K562 (cell line): ENCODE results near the gene PDLIM5. TPM values are rescaled to one million over a fixed set of nuclear protein-coding genes. Genes with fewer than 3 reads are reported as not detected.
A peak's percentile ranks its signal among the peaks of the same experiment; 100 is the strongest.

Source experiments
- CHD1 ChIP-seq: fragments of 200-600 bp; sonication (generic); IDR thresholded peaks from one replicate; pipeline ENCODE4 v1.6.1; 2012; ENCODE audit warnings: mild to moderate bottlenecking, moderate library complexity, low read length, inconsistent platforms
- CHD4 ChIP-seq: fragments of 200-600 bp; sonication (generic); IDR thresholded peaks from 3 replicates; pipeline ENCODE4 v1.6.1; 2012; ENCODE audit warnings: low read depth, mild to moderate bottlenecking, mixed read lengths, low read length, inconsistent platforms; ENCODE audit not compliant: insufficient read depth, insufficient replicate concordance, poor library complexity, severe bottlenecking
- FOXJ3 ChIP-seq: sonication (generic); formaldehyde crosslinking; IDR thresholded peaks from 2 replicates; pipeline ENCODE4 v1.4.0; 2020; ENCODE audit warnings: mild to moderate bottlenecking, missing genetic modification reagents
- FOXM1 ChIP-seq, 2 experiments: fragments of 450-650 bp in 1 of 2; sonication (generic) in 1 of 2; formaldehyde crosslinking in 1 of 2; IDR thresholded peaks; 2 replicates each; pipeline versions ENCODE4 v1.6.1 to v1.9.0; 2017 to 2022; ENCODE audit warnings: low read depth in 2 of 2, mild to moderate bottlenecking in 2 of 2, missing genetic modification reagents in 1 of 2, moderate library complexity in 1 of 2
- KDM1A ChIP-seq, 2 experiments: fragments of 450-650 bp; IDR thresholded peaks; 2 replicates each; pipeline ENCODE4 v1.6.1; 2016; ENCODE audit warnings: mild to moderate bottlenecking in 2 of 2
- NR2C1 ChIP-seq, 2 experiments: fragments of 450-650 bp; IDR thresholded peaks; 2 replicates each; pipeline ENCODE4 v1.6.1; 2017; ENCODE audit warnings: mild to moderate bottlenecking in 2 of 2, antibody characterized with exemption in 1 of 2, inconsistent platforms in 1 of 2, missing compliant biosample characterization in 1 of 2, missing genetic modification characterization in 1 of 2
- RBBP5 ChIP-seq: fragments of 200-600 bp; sonication (generic); IDR thresholded peaks from 2 replicates; pipeline ENCODE4 v1.6.1; 2012; ENCODE audit warnings: borderline replicate concordance, mild to moderate bottlenecking, low read length, control low read depth, inconsistent platforms; ENCODE audit not compliant: insufficient read depth, poor library complexity, severe bottlenecking
- RBM34 ChIP-seq: fragments of 200-400 bp; formaldehyde crosslinking; IDR thresholded peaks from 2 replicates; pipeline ENCODE4 v1.6.1; 2018; ENCODE audit warnings: low read length, borderline replicate concordance; ENCODE audit not compliant: insufficient read depth
- RCOR1 ChIP-seq, 2 experiments: IDR thresholded peaks; 2 replicates each; pipeline ENCODE4 v1.6.1; 2012; ENCODE audit warnings: low read depth in 2 of 2, low read length in 2 of 2, borderline replicate concordance in 1 of 2, improper control_type of control experiment in 1 of 2
- SLC30A9 ChIP-seq: fragments of 250-450 bp; sonication (Bioruptor Pico); IDR thresholded peaks from 2 replicates; pipeline ENCODE4 v1.8.0; 2022; ENCODE audit warnings: mild to moderate bottlenecking, moderate library complexity
- STAT5A ChIP-seq: IDR thresholded peaks from 2 replicates; pipeline ENCODE4 v1.6.1; 2012; ENCODE audit warnings: low read length, inconsistent platforms, borderline replicate concordance
- STAT5B ChIP-seq: fragments of 250-450 bp; sonication (Bioruptor Pico); IDR thresholded peaks from 2 replicates; pipeline ENCODE4 v1.8.0; 2021; ENCODE audit warnings: mild to moderate bottlenecking, inconsistent platforms
- UBTF ChIP-seq, 2 experiments: IDR thresholded peaks; 2 replicates each; pipeline ENCODE4 v1.6.1; 2012; ENCODE audit warnings: improper control_type of control experiment in 2 of 2, low read depth in 2 of 2, low read length in 2 of 2, borderline replicate concordance in 1 of 2
- ZNF445 ChIP-seq: fragments of 250-450 bp; sonication (Bioruptor Pico); IDR thresholded peaks from 2 replicates; pipeline ENCODE4 v1.4.0; 2020; ENCODE audit warnings: low read depth, mild to moderate bottlenecking, moderate library complexity
- polyA plus RNA-seq, 8 experiments: library from polyadenylated mRNA; depleted of rRNA in 4 of 8; stranded (reverse) in 5 of 8; unstranded in 3 of 8; fragments of >200 nt; fragmentation: Nextera tagmentation in 2 of 8; fragmentation: Illumina TruSeq in 1 of 8; extraction: Ambion mirVana in 2 of 8; extraction: Trizol in 1 of 8; gene quantifications; 2 replicates each; pipeline versions ENCODE4 v1.2.1 to v1.2.3, GENCODE V29; 2011 to 2014; ENCODE audit warnings: inconsistent platforms in 1 of 8, missing spikeins in 1 of 8
- total RNA-seq, 7 experiments: library from RNA; depleted of rRNA in 6 of 7; stranded (reverse); fragments of >200 nt in 6 of 7; fragmentation: Illumina TruSeq in 2 of 7; extraction: Trizol in 2 of 7; gene quantifications; 2 replicates each; pipeline versions ENCODE4 v1.2.1 to v1.2.3, GENCODE V29; 2011 to 2021; ENCODE audit warnings: low replicate concordance in 1 of 7
- TF ChIP-seq, protein P1 (sequence below): fragments of 450-650 bp; IDR thresholded peaks from 2 replicates; pipeline ENCODE4 v1.6.1; 2016; ENCODE audit warnings: antibody characterized with exemption
- TF ChIP-seq, protein P2 (sequence below): fragments of 450-650 bp; IDR thresholded peaks from 2 replicates; pipeline ENCODE4 v1.6.1; 2017; ENCODE audit warnings: antibody characterized with exemption
- TF ChIP-seq, protein P3 (sequence below), 2 experiments: fragments of 150-350 bp in 1 of 2; IDR thresholded peaks; 2 replicates each; pipeline ENCODE4 v1.6.1; 2012 to 2016; ENCODE audit warnings: low read depth in 2 of 2, low read length in 2 of 2, mild to moderate bottlenecking in 1 of 2, moderate library complexity in 1 of 2

The PDLIM5 gene
- total and polyA plus RNA-seq, 9 of the 15 experiments (the other 6 are each of a cell fraction or from before 2014, with no cell fraction given): 36.9 to 127 (median 62.5) TPM

DNA sequence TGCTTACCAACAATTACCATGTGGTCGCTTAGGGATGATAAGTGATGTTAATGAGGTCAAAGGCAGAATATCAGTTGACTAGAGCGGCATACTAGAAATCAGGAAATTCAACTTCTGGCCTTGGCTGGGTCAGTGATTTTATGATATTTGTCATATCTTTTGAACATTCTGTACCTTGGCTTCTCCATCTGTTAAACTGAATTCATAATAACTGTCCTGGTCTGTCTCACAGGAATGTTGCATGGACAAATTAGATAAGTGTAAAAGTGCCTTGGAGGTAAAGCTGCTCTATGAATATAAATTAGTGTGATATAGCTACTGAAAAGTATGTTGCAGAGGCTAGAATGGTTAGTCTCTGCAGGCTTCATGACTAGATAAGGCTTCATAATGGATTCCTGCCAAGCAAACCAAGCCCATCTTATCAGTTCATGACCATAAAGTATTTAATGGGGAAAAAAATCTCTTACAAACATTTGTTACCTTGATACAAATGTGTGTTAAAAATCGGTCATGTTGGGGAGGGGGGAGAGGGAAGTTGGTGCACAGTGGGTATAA is 201.4 kb downstream of the PDLIM5 start (continued):
- TF ChIP-seq UBTF (IDR thresholded peaks at IDR 0.05; ENCODE audit: borderline replicate concordance in 1 of 2, low read depth in 2 of 2, low read length in 2 of 2) (no peak), STAT5B (CRISPR knock-in tag) (no peak), RCOR1 (IDR thresholded peaks at IDR 0.05; ENCODE audit: borderline replicate concordance in 1 of 2, low read depth in 2 of 2, low read length in 2 of 2) (peak; percentile 33 to 78; a peak in 2 of 4 replicates), FOXJ3 (no peak), NR2C1 (IDR thresholded peaks at IDR 0.05) (no peak), NR2C1 (tag; IDR thresholded peaks at IDR 0.05) (no peak), SLC30A9 (CRISPR knock-in tag) (no peak), STAT5A (peak; percentile 61), CHD1 (no peak), RBBP5 (no peak), CHD4 (no peak), RBM34 (no peak), KDM1A (IDR thresholded peaks at IDR 0.05) (peak; percentile 88 to 90), ZNF445 (CRISPR knock-in tag) (no peak), FOXM1 (IDR thresholded peaks at IDR 0.05; ENCODE audit: low read depth) (no peak; the same call in 1 of the 2 replicates), FOXM1 (CRISPR knock-in tag; IDR thresholded peaks at IDR 0.05; ENCODE audit: low read depth) (no peak)
- TF ChIP-seq, protein P1, sequence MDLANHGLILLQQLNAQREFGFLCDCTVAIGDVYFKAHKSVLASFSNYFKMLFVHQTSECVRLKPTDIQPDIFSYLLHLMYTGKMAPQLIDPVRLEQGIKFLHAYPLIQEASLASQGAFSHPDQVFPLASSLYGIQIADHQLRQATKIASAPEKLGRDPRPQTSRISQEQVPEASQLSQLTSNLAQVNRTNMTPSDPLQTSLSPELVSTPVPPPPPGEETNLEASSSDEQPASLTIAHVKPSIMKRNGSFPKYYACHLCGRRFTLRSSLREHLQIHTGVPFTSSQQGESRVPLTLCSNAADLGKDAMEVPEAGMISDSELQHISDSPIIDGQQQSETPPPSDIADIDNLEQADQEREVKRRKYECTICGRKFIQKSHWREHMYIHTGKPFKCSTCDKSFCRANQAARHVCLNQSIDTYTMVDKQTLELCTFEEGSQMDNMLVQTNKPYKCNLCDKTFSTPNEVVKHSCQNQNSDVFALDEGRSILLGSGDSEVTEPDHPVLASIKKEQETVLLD: no peak
- TF ChIP-seq, protein P2, sequence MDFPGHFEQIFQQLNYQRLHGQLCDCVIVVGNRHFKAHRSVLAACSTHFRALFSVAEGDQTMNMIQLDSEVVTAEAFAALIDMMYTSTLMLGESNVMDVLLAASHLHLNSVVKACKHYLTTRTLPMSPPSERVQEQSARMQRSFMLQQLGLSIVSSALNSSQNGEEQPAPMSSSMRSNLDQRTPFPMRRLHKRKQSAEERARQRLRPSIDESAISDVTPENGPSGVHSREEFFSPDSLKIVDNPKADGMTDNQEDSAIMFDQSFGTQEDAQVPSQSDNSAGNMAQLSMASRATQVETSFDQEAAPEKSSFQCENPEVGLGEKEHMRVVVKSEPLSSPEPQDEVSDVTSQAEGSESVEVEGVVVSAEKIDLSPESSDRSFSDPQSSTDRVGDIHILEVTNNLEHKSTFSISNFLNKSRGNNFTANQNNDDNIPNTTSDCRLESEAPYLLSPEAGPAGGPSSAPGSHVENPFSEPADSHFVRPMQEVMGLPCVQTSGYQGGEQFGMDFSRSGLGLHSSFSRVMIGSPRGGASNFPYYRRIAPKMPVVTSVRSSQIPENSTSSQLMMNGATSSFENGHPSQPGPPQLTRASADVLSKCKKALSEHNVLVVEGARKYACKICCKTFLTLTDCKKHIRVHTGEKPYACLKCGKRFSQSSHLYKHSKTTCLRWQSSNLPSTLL: no peak
- TF ChIP-seq, protein P3, sequence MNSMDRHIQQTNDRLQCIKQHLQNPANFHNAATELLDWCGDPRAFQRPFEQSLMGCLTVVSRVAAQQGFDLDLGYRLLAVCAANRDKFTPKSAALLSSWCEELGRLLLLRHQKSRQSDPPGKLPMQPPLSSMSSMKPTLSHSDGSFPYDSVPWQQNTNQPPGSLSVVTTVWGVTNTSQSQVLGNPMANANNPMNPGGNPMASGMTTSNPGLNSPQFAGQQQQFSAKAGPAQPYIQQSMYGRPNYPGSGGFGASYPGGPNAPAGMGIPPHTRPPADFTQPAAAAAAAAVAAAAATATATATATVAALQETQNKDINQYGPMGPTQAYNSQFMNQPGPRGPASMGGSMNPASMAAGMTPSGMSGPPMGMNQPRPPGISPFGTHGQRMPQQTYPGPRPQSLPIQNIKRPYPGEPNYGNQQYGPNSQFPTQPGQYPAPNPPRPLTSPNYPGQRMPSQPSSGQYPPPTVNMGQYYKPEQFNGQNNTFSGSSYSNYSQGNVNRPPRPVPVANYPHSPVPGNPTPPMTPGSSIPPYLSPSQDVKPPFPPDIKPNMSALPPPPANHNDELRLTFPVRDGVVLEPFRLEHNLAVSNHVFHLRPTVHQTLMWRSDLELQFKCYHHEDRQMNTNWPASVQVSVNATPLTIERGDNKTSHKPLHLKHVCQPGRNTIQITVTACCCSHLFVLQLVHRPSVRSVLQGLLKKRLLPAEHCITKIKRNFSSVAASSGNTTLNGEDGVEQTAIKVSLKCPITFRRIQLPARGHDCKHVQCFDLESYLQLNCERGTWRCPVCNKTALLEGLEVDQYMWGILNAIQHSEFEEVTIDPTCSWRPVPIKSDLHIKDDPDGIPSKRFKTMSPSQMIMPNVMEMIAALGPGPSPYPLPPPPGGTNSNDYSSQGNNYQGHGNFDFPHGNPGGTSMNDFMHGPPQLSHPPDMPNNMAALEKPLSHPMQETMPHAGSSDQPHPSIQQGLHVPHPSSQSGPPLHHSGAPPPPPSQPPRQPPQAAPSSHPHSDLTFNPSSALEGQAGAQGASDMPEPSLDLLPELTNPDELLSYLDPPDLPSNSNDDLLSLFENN (IDR thresholded peaks at IDR 0.05; ENCODE audit: low read depth in 2 of 2, low read length in 2 of 2): no peak
